GM13976 (cell line): ENCODE results near the gene C4orf50.
"Not testable (repeated sequence)": the region's sequence is repeated elsewhere in the genome, so short reads cannot be mapped to it uniquely, and the experiment has no call there.

ENCODE experiments used
- DNase-seq: peaks from one replicate; pipeline ENCODE4 v3.0.0; 2012; ENCODE audit warnings: low spot score
- CTCF ChIP-seq: IDR thresholded peaks from 2 replicates; pipeline ENCODE4 v1.5.1; 2012; ENCODE audit warnings: borderline replicate concordance, mild to moderate bottlenecking; ENCODE audit not compliant: insufficient read depth; ENCODE audit errors: extremely low read depth, missing control alignments, control extremely low read depth
- in situ Hi-C: fragments of 300-500 bp; cut with MboI; formaldehyde crosslinking; loops from one replicate; pipeline ENCODE4 v1.12.0; 2022; ENCODE audit warnings: low sequenced_read_pairs, mixed read lengths, inconsistent platforms; ENCODE audit not compliant: unreplicated experiment

The C4orf50 gene

DNA sequence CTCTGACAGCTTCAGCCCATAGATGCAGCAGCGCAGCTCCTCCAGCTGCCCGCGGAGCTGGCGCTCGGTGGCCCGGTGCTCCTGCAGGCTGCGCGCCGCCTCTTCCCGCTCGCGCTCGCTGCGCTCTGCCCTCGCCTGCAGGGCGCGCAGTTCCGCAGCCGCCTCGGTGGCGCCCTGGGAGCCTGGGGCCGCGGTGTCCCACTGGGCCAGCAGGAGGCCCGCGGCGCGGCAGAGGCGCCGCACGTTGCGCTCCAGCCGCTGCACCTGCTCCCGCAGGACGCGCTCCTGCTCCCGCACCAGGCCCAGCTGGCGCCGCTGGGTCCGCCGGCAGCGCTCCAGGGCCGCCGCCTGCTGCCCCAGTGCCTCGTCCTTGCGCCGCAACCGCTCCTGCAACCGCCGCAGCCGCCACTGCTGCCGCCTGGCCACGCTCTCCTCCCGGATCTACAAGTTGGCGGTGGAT, 10.1 kb downstream of the C4orf50 start:
- no peak for DNase-seq
- TF ChIP-seq CTCF: no peak
- in situ Hi-C loops: no loop called here

- in situ Hi-C loops: no loop called here
- no peak for DNase-seq
Observed at GRCh38 chr4:6005175-6005574, 13.1 kb downstream of the C4orf50 start.

DNA sequence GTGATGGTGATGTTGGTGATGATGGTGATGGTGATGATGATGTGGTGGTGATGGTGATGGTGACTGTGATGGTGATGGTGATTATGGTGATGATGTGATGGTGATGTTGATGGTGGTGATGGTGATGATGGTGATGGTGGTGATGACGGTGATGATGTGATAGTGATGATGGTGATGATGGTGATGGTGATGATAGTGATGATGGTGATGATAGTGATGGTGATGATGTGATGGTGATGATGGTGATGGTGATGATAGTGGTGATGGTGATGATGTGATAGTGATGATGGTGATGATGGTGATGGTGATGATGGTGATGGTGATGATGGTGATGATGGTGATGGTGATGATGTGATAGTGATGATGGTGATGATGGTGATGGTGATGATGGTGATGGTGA, 14.7 kb downstream of the C4orf50 start:
- not testable (repeated sequence) for DNase-seq

More at GRCh38 chr4:6005175-6005574, 13.1 kb downstream of the C4orf50 start:
- no peak for TF ChIP-seq CTCF

GRCh38 chr4:6002926-6003325, 15.3 kb downstream of the C4orf50 start:
- in situ Hi-C loops: no loop called here
- DNase-seq: no peak
- no peak for TF ChIP-seq CTCF

More for the DNA sequence above, 14.7 kb downstream of the C4orf50 start:
- in situ Hi-C loops: not testable (repeated sequence)

DNA sequence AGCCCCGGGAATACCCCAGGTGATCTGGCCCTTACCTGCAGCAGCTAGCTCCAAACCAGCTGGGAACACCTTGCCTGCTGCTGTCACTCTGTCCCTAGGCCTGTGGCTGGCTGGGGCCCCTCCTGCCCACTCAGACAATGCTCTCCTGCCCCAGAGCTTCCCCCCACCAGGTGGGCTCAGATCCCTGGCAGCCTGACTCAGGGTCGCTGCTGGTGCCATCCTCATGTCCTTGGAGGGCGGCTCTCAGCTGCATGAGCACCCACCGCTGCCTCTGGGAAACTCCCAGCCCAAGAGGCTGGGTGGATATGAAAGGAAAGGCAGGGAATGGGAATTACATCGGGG, 15.8 kb downstream of the C4orf50 start:
- in situ Hi-C loops: no loop called here
- no peak for DNase-seq
- TF ChIP-seq CTCF: no peak

- no peak for DNase-seq
- no peak for TF ChIP-seq CTCF
- in situ Hi-C loops: no loop called here
Observed at GRCh38 chr4:6001680-6002491, 16.3 kb downstream of the C4orf50 start.

- DNase-seq: no peak
- in situ Hi-C loops: no loop called here
- no peak for TF ChIP-seq CTCF
Observed at GRCh38 chr4:5999830-6000365, 18.3 kb downstream of the C4orf50 start.
